ENCODE data around the gene POU3F1.
A peak's percentile ranks its signal among the peaks of the same experiment; 100 is the strongest.

POU3F1 gene

DNA sequence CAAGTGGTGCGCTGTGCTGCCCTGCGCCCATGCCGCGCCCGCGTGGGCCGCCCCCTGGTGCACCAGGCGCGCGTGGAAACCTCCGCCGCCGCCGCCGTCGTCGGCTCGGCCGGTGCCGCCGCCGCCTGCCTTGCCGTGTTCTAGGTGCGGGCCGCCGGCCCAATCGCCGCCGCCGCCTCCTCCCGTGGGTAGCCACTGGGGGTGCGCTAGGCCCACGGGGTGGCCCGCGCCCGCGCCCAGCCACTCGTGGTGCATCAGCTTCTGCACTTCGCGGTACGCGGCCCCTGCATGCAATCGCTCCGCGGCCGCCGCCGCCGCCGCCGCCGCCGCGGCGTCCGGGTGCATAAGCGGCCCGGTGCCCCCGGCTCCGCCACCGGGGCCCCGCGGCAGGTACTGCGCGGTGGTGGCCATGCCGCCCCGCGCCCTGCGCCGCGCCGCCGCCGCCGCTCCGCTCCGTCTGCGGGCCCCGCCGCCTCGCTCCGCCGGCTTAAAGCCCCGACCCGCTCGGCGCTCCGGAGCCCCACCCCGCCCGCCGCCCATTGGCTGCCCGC, at the start of gene POU3F1:
TSS of gene POU3F1 (minus strand) at position 461 of the 551 bp plus-strand sequence. CDS start at position 411, 50 bp downstream.
- no peak for DNase-seq

- DNase-seq, result no peak
These were observed 48.9 kb upstream of the POU3F1 start for GRCh38 chr1:38095454-38095931.

DNA sequence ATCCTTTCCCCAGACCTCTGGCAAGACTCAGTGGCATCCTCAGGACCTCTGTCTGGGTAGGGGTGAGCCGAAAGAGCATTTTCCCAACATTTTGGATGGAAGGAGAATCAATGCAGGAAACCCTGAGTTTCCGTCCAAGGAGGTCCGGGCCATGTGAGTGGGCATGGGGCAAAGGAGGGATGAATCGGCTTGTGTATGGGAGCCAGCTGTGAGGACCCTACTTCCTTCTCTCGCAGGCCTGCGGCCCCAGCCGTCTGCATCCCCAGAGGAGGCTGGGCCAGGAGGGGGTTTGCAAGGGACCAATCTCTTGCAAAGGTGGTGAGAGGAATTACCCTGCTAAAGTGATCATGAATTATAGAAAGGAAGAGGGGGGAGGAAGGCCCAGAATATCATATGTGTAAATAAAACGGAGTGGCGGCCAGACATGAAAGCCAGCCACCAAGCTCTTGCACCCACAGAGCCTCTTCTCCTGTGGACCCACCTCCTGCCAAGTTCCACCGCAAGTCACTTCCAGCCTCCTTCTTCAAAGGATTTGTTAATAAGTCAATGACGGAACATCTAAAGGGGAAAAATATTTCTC, 48.2 kb upstream of the POU3F1 start:
- no peak for DNase-seq

DNA sequence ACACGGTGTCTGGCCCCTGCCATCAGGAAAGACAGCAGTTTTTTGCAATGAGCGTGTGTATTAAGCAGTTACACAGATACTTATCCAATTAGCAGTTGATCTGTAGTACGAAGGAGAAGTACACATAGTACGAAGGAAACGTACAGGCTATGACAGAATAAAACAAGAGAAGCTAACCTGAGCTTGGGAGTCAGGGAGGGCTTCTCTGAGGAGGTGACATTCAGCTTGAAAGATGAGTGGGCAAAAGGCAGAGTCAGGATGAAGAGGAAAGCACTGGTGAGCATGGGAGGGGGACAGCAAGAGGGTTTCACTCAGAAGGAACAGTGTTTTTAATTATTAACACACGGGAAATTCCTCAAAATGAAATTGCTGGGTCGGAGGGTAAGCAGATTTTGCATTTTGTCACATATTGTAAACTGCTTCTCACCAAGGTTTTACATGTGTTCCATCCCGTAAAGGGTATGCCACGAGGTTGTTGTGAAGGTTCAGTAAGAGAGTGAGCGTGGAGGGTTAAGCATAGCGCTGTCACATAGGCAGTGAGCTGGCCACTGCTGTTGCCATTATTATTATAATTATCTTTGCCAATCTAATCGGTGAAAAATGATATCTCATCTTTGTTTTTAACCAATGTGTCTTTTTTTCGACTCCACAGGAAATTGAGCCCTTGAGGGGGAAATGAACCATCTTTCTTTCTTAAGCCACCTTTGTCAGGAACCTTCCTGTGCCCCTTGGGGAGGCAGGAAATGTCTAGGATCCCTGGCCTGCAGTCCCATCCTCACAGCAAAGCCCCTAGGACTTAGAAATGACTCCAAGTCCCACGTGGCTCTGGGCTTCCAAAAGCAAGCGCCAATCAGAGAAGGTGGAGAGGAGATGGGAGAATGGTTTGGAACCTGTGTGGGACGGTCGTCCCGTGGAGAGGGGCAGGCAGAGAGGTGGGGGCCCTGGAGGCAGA, 47.3 kb upstream of the POU3F1 start:
- DNase-seq, result no peak

- DNase-seq, result no peak
These were observed 45.7 kb upstream of the POU3F1 start for GRCh38 chr1:38092256-38092655.

DNA sequence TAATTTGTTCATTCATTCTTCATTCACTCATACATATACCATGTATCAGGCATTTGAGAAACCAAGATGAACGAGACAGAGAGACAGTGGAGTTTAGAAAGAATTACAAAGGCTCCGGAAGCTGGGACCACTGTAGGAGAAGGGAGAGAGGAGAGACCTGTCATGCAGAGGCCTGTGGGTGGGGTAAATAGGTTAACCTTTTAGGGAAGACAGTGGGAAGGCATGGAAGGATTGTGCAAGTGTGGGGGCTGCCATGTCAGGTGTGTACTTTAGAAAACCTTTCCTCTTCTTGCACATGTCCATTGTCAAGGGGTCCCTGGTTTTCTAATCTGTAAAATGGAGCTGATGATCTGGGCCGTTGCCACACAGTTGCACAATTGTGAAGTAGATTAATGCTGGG, 44.2 kb upstream of the POU3F1 start:
- DNase-seq, result no peak

DNA sequence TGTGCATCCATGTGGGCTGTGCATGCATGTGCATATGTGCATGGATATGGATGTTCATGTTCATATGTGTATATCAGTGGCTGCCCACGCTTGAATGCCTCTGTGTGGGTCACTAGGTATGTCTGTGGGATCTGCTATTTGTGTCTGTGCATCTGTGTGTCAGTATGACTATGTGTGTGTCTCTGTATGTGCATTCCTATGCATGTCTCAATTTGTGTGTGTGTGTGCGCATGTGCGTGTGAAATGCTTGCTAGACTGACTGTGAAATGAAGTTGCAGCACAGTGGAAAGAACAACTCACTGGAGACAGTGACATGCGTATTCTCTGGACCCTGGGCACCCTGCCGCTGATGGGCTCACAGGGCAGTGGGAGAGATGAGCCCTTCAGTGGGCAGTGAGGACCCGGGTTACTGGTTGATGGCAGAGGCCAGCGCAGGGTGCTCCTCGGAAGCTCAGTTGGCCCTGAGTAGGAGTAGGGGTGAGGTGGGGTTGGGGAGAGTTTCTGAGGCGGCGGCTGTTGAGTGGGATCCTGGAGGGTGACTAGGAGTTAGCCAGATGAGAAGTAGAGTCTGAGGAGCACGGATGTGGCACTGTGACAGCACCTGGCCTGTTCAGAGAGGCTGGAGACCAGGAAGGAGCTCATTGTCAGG, 43.2 kb upstream of the POU3F1 start:
- no peak for DNase-seq

DNA sequence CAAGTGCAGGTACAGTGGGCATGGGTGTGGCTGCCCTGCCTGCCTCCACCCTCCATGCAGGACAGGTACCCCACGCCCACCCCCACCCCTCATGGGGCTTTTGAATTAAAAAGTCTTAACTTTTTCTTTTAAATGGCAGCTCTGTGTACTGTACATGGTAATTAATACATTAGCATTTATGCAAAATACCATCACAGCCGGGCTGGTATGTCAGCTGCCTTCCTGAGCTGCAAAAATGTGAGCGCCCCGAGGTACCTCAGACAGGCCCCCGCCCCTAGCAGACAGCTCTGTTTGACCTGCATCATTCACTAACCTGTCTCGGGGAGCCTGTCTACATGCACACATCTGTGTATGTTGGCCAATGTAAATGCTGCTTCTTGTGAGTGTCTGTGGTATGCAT, 42.2 kb upstream of the POU3F1 start:
- no peak for DNase-seq

- DNase-seq, result no peak
These were observed 41.8 kb upstream of the POU3F1 start for GRCh38 chr1:38088366-38088765.

GRCh38 chr1:38087676-38088075, 41.1 kb upstream of the POU3F1 start:
- DNase-seq, result no peak

- no peak for DNase-seq
These were observed 39.2 kb upstream of the POU3F1 start for GRCh38 chr1:38085666-38086330.

GRCh38 chr1:38084700-38085099, 38.1 kb upstream of the POU3F1 start:
- no peak for DNase-seq

DNA sequence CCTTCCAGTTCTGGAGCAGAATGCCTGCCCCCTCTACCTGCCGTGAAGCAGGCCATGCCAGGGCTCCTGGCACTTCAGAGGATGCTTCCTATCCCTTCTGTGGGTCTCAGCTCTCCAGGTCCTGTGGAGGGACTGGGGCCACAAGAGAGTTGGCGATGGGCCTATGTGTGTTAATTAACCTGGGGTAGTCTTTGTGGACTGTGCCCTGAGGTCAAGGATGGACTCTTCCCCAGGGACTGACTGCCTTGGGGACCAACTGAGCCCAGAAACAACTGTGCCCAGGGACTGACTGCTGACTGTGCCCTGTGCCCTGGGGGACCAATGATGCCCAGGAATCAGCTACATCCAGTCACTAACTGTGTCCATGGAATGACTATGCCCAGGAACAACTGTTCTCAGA, 37.5 kb upstream of the POU3F1 start:
- DNase-seq, result no peak

GRCh38 chr1:38083541-38083940, 36.9 kb upstream of the POU3F1 start:
- no peak for DNase-seq

DNA sequence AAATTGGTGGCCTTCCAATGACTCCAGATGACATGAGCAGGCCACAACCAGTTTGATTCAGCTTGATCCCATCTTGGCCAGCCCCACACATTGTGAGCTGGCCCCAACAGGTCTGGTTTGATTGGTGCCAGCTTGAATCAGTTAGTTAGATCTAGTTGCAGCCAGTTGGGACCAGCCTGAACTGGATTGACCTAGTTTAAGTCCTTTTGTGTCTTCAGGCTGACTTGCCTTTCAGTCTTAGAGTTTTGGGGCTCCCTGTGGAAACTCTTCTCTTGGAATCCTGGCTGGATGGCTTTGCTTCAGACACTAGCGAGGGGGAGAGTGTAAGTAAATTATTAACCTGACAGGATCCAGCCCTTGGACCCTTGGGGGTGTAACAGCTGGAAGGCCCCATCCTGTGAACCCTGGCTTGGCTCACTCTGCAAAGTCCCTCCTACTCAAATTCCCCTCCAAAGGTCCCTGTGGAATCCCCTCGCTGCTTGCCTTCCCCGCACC, 36.2 kb upstream of the POU3F1 start:
- no peak for DNase-seq

GRCh38 chr1:38079019-38079418, 32.4 kb upstream of the POU3F1 start:
- DNase-seq, result no peak

DNA sequence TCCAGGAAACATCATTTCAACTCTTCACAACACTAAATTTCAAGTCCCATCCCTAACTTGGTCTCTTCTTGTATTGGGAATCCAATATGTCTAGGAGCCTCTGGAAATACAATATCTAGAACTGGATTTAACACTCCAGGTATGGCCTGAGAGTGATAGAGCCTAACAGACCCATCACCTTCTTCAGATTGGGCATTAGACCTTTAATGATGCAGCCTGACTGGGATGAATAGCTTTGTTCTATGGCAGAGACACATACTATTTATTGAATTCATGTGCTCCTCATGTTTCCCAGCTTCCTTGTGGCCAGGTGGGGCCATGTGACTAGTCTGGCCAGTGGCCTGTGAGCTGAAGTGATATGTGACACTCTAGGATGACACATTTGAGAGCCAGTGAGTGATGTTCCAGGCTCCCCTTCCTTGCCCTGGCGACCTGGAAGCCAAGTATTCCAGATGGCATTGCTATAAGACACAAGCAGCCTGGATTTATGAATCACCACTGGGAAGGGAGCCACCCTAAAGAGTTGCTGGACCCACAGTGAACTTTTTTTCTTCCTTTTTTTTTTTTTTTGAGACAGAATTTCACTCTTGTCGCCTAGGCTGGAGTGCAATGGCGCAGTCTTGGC, 31.0 kb upstream of the POU3F1 start:
- no peak for DNase-seq

DNA sequence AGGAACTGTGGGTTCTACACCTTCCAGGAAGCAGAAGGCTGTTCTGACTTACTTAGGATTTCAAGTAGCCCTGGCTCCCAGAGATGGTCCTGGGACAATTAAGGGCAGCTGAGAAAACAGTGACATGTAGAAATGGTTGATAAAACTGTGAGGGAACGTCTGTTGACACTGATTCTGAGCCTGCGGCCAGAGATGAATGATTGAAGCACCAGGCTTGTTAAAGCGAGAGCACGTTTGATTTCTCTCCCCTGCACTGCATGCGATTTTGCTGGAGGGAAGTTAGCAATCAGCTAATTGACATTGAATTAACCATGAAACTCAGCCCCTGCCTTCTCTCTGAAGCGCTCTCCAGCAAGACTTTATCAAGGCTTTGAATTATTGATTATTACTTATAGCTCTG, 29.9 kb upstream of the POU3F1 start:
- DNase-seq, result no peak

GRCh38 chr1:38076038-38076437, 29.4 kb upstream of the POU3F1 start:
- peak; percentile 64 for DNase-seq

DNA sequence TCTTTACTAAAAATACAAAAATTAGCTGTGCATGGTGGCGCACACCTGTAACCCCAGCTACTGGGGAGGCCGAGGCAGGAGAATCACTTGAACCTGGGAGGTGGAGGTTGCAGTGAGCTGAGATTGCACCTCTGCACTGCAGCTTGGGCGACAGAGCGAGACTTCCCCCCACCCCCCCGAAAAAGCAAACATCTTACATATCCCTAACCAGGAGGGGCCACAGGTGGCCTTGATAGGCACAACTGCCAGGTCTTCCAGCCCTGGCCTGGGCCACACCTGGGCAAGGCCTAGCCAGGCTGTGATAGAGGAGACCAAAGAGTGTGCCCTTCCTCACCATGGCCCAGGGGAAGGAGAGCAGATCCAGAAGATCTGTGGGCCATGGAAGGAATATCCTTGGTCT, 28.6 kb upstream of the POU3F1 start:
- DNase-seq, result no peak

DNA sequence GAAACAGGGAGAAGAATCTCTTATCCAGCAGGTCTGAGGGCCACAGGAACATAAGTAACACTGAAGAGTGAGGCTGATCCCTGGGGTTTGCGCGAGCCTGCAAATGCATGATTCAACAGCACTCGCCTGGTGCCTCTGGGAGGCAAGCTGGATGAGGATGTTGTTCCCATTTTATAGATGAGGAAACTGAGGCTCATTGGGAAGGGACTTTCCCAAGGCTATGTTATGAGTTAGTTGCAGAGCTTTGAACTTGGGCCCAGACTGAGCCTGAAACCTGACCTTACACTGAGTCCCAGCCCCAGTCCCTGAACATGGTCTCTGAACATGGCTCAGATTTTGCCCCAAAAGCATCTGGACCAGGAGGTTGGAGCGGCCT, 27.7 kb upstream of the POU3F1 start:
- no peak for DNase-seq
